Embryonic facial prominence (tissue), 1 donor: ENCODE data around the gene HEPN1.
"Not testable (repeated sequence)": the region's sequence is repeated elsewhere in the genome, so short reads cannot be mapped to it uniquely, and the experiment has no call there.

ENCODE experiments used
- DNase-seq: peaks from one replicate; pipeline ENCODE4 v3.0.0-alpha.2; 2016; ENCODE audit errors: extremely low spot score

Gene HEPN1

GRCh38 chr11:124942466-124943253 is 23.6 kb downstream of the HEPN1 start:
- no peak for DNase-seq

- no peak for DNase-seq
Observed at GRCh38 chr11:124943254-124943616, 24.2 kb downstream of the HEPN1 start.

GRCh38 chr11:124943741-124944140 is 24.7 kb downstream of the HEPN1 start:
- no peak for DNase-seq

GRCh38 chr11:124944565-124944964 is 25.5 kb downstream of the HEPN1 start:
- DNase-seq = no peak

- DNase-seq = no peak
Observed at GRCh38 chr11:124945826-124946225, 26.8 kb downstream of the HEPN1 start.

GRCh38 chr11:124946735-124947141 is 27.7 kb downstream of the HEPN1 start:
- DNase-seq = no peak

- DNase-seq = no peak
Observed at GRCh38 chr11:124950601-124951330, 31.7 kb downstream of the HEPN1 start.

- no peak for DNase-seq
Observed at GRCh38 chr11:124951341-124951740, 32.3 kb downstream of the HEPN1 start.

GRCh38 chr11:124953753-124954589 is 34.9 kb downstream of the HEPN1 start, which contains the start of gene CCDC15:
TSS of gene CCDC15 (plus strand) at chr11:124954202. CDS start at chr11:124954733, 531 bp downstream.
- DNase-seq = peak; percentile 97

- no peak for DNase-seq
Observed at GRCh38 chr11:124954590-124954955, 35.5 kb downstream of the HEPN1 start.

GRCh38 chr11:124955035-124955434 is 36.0 kb downstream of the HEPN1 start:
- no peak for DNase-seq

- DNase-seq = peak; percentile 79
Observed at GRCh38 chr11:124961972-124962609, 43.0 kb downstream of the HEPN1 start.

GRCh38 chr11:124968197-124968596 is 49.1 kb downstream of the HEPN1 start:
- DNase-seq = not testable (repeated sequence)
